ENCODE measurements around the gene PSMD9.
"Not testable (repeated sequence)": the region's sequence is repeated elsewhere in the genome, so short reads cannot be mapped to it uniquely, and the experiment has no call there.

The PSMD9 gene

DNA sequence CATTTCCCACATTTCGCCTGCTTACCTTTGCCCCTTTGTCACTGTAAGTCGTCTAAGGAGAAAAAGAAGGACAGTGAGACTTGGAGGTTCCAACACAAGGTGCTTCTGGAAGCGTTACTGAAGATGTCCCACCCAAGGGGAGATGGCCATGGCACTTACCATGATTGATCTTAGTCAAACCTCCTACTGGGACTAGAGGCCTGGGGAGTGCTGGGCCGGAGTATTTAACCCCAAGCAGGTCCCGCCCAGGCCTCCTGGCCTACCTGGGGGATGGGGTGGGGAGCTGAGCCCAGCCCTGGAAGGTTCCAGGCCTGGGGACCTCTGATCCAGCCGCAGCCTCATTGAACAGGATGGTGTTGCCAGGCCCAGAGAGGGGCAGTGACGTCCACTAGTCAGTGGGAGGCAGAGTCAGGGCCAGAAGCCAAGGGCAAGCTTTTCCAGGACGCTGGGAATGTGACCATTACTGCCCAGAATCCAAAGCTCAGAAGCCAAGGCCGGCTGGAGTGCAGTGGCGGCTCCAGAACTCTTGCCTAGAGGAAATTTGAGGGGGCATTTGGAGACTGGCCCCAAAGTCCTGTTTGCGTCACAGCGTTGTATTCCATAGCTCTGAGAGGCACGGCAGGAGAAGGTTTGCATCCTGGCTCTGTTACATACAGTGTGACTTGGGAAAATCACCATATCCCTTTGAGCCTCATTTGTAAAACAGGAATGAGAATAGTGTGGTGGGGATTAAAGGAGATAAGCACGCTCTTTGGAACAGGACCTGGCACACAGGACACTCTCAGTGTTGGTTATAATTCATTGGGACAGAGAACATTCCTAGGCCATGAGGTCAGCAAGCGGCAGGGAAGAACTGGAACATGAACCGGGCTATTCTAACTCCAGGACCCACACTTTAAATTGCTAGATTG is 29.7 kb upstream of the PSMD9 start, which contains the start of gene HPD:
Gene HPD (minus strand): TSS at position 198 of the 911 bp plus-strand sequence. CDS start 36 bp downstream, at position 162.
- no CpG with 5 or more reads among the region's 16 CpGs for WGBS (ENCODE audit: extremely low coverage, insufficient coverage, low lambda C conversion rate)
- DNase-seq, result peak; percentile 91
- Histone ChIP-seq H2BK5ac (ENCODE audit: low read length) (no peak within 1 kb of the TSS), H3K27ac (ENCODE audit: low read depth, low read length) (peak within 1 kb of the TSS; percentile 13), H3K4me1 (ENCODE audit: control insufficient read depth, low read depth, low read length) (peaks cover 2% of the 10 kb centered on the region), H2BK15ac (replicated peaks; ENCODE audit: low read depth) (no peak within 1 kb of the TSS), H4K8ac (ENCODE audit: low read depth, low read length) (no peak within 1 kb of the TSS), H4K5ac (ENCODE audit: low read length) (no peak within 1 kb of the TSS), H3K36me3 (ENCODE audit: control insufficient read depth, insufficient read depth, low read length) (no peaks in the 10 kb centered on the region), H3K79me2 (ENCODE audit: control insufficient read depth, insufficient read depth, low read length) (no peaks in the 10 kb centered on the region), H3K18ac (ENCODE audit: low read length) (peak within 1 kb of the TSS; percentile 1), H2AK5ac (ENCODE audit: low read length) (no peak within 1 kb of the TSS), H3K23ac (ENCODE audit: low read length) (no peak within 1 kb of the TSS), H2BK120ac (ENCODE audit: low read depth, low read length) (no peak within 1 kb of the TSS), H3K56ac (ENCODE audit: low read length) (peak within 1 kb of the TSS; percentile 34), H3K4ac (ENCODE audit: low read depth, low read length) (no peak within 1 kb of the TSS), H3K4me2 (ENCODE audit: low read length) (no peak within 1 kb of the TSS), H3K79me1 (ENCODE audit: low read length) (no peaks in the 10 kb centered on the region), H3K27me3 (ENCODE audit: insufficient read depth, low read length, poor library complexity) (no peaks in the 10 kb centered on the region), H3K9ac (ENCODE audit: low read length) (no peak within 1 kb of the TSS), H3K4me3 (ENCODE audit: low read length) (no peak within 1 kb of the TSS)

DNA sequence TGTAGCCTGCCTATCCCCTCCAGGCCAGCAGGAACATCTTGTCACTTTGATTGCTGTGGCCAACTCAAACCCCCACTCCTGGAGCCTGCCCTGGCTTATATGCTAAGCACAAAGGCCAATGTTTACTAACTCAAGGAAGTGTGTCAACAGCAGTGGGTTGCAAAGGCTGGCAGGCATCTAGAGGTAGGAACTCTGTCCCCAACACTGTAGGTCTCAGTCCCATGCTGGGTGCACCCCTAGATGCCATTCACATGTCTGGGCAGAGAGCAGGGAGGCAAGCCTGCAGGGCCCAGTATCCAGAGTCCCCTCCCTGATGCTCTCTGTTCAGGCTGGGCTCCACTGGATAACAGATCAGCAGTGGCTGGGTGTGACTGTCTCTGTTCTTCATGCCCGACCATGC is 28.3 kb upstream of the PSMD9 start:
- H3K36me3 ChIP-seq (ENCODE audit: control insufficient read depth, insufficient read depth, low read length), result no peaks in the 10 kb centered on the region
- no peaks in the 10 kb centered on the region for H3K27me3 ChIP-seq (ENCODE audit: insufficient read depth, low read length, poor library complexity)
- H3K9ac ChIP-seq (ENCODE audit: low read length), result no peak overlapping the region
- no peak overlapping the region for H4K8ac ChIP-seq (ENCODE audit: low read depth, low read length)
- no peak overlapping the region for H2BK120ac ChIP-seq (ENCODE audit: low read depth, low read length)
- no peak overlapping the region for H2AK5ac ChIP-seq (ENCODE audit: low read length)
- H3K56ac ChIP-seq (ENCODE audit: low read length), result no peak overlapping the region
- no peak overlapping the region for H3K23ac ChIP-seq (ENCODE audit: low read length)
- H3K79me2 ChIP-seq (ENCODE audit: control insufficient read depth, insufficient read depth, low read length), result no peaks in the 10 kb centered on the region
- H3K79me1 ChIP-seq (ENCODE audit: low read length), result no peaks in the 10 kb centered on the region
- no peak overlapping the region for H3K18ac ChIP-seq (ENCODE audit: low read length)
- no peak overlapping the region for H3K4ac ChIP-seq (ENCODE audit: low read depth, low read length)
- H2BK15ac ChIP-seq (replicated peaks; ENCODE audit: low read depth), result no peak overlapping the region
- no peak overlapping the region for H2BK5ac ChIP-seq (ENCODE audit: low read length)
- H4K5ac ChIP-seq (ENCODE audit: low read length), result no peak overlapping the region
- H3K4me1 ChIP-seq (ENCODE audit: control insufficient read depth, low read depth, low read length), result peaks cover 2% of the 10 kb centered on the region
- peak; percentile 24 for DNase-seq
- no CpG with 5 or more reads among the region's 1 CpG for WGBS (ENCODE audit: extremely low coverage, insufficient coverage, low lambda C conversion rate)
- H3K4me2 ChIP-seq (ENCODE audit: low read length), result no peak overlapping the region
- H3K27ac ChIP-seq (ENCODE audit: low read depth, low read length), result no peak overlapping the region
- no peak overlapping the region for H3K4me3 ChIP-seq (ENCODE audit: low read length)

DNA sequence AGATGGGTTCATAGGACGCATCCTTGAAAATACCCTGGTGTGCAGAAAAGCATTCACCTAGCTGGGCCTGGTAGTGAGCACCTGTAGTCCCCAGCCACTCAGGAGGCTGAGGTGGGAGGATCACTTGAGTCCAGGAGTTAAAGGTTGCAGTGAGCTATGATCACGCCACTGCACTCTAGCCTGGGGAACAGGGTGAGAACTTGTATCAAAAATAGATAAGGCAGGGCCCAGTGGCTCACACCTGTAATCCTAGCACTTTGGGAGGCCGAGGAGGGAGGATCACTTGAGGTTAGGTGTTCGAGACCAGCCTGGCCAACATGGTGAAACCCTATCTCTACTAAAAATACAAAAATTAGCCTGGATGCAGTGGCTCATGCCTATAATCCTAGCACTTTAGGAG is 27.9 kb upstream of the PSMD9 start:
- not testable (repeated sequence) for H3K4me1 ChIP-seq (ENCODE audit: control insufficient read depth, low read depth, low read length); H3K56ac ChIP-seq (ENCODE audit: low read length); H3K4me3 ChIP-seq (ENCODE audit: low read length); H4K8ac ChIP-seq (ENCODE audit: low read depth, low read length); H3K27ac ChIP-seq (ENCODE audit: low read depth, low read length); H2BK120ac ChIP-seq (ENCODE audit: low read depth, low read length); H3K79me1 ChIP-seq (ENCODE audit: low read length); H3K4me2 ChIP-seq (ENCODE audit: low read length); H2BK5ac ChIP-seq (ENCODE audit: low read length); H3K79me2 ChIP-seq (ENCODE audit: control insufficient read depth, insufficient read depth, low read length); H3K36me3 ChIP-seq (ENCODE audit: control insufficient read depth, insufficient read depth, low read length); H3K23ac ChIP-seq (ENCODE audit: low read length); H3K27me3 ChIP-seq (ENCODE audit: insufficient read depth, low read length, poor library complexity); H3K18ac ChIP-seq (ENCODE audit: low read length); H2BK15ac ChIP-seq (replicated peaks; ENCODE audit: low read depth); DNase-seq; H2AK5ac ChIP-seq (ENCODE audit: low read length); H3K4ac ChIP-seq (ENCODE audit: low read depth, low read length); H3K9ac ChIP-seq (ENCODE audit: low read length); H4K5ac ChIP-seq (ENCODE audit: low read length)
- no CpG with 5 or more reads among the region's 4 CpGs for WGBS (ENCODE audit: extremely low coverage, insufficient coverage, low lambda C conversion rate)

DNA sequence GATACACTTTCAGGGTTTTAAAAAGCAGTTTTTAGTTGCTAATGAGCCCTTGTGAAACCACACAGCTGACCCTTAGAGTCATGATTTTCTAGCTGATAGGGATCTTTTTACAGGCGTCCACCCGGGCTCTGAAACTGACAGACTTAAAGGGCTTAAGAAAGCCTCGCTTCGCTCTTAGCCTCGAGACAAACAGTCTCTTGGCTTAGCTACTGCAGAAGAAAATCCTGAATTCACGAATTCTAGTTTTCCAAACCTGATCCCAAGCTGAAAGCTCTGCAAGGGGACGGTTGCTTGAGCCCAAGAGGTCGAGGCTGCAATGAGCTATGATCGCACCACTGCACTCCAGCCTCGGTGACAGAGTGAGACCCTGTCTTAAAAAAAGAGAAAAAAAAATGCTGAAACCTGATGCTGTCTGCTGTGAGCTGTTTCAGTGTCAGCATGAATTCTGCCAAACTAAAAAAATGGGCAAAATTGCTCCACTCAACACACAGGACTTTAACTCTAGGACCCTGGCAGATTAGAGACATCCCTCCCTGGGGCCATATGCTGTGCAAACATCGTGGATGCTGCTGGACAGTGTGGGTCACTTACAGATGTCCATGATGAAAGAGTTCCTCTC is 26.8 kb upstream of the PSMD9 start:
- Histone ChIP-seq H2BK120ac (ENCODE audit: low read depth, low read length) (no peak overlapping the region), H3K4me3 (ENCODE audit: low read length) (no peak overlapping the region), H3K79me1 (ENCODE audit: low read length) (no peaks in the 10 kb centered on the region), H2BK5ac (ENCODE audit: low read length) (no peak overlapping the region), H2AK5ac (ENCODE audit: low read length) (no peak overlapping the region), H3K4me2 (ENCODE audit: low read length) (no peak overlapping the region), H4K5ac (ENCODE audit: low read length) (no peak overlapping the region), H3K23ac (ENCODE audit: low read length) (no peak overlapping the region), H3K4me1 (ENCODE audit: control insufficient read depth, low read depth, low read length) (peaks cover 2% of the 10 kb centered on the region), H3K9ac (ENCODE audit: low read length) (no peak overlapping the region), H3K27ac (ENCODE audit: low read depth, low read length) (no peak overlapping the region), H4K8ac (ENCODE audit: low read depth, low read length) (no peak overlapping the region), H3K4ac (ENCODE audit: low read depth, low read length) (no peak overlapping the region), H3K27me3 (ENCODE audit: insufficient read depth, low read length, poor library complexity) (no peaks in the 10 kb centered on the region), H2BK15ac (replicated peaks; ENCODE audit: low read depth) (no peak overlapping the region), H3K36me3 (ENCODE audit: control insufficient read depth, insufficient read depth, low read length) (no peaks in the 10 kb centered on the region), H3K56ac (ENCODE audit: low read length) (peak overlapping the region; percentile 2), H3K18ac (ENCODE audit: low read length) (no peak overlapping the region), H3K79me2 (ENCODE audit: control insufficient read depth, insufficient read depth, low read length) (no peaks in the 10 kb centered on the region)
- DNase-seq, result peak; percentile 36
- WGBS (ENCODE audit: extremely low coverage, insufficient coverage, low lambda C conversion rate), result no CpG with 5 or more reads among the region's 11 CpGs

DNA sequence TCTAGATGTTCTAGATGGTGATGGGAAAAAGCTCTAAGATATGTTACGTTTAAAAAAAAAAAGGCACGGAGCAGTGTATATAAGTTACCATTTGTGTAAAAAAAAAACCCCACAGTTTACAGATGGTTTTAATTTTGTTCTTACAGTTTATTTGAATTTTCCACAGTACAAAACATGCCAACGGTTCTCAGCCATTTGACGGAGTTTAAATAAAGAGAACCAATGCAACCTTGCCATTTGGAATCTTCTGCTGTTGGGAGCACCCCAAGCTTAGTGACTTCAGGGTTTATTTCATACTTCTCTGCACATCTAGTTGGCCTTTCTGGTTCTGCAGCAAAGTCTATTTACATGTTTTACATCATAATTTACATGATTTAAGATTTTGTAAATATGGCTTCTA is 22.3 kb upstream of the PSMD9 start:
- Histone ChIP-seq H3K4me3 (ENCODE audit: low read length) (no peak overlapping the region), H4K5ac (ENCODE audit: low read length) (no peak overlapping the region), H2BK15ac (replicated peaks; ENCODE audit: low read depth) (no peak overlapping the region), H4K8ac (ENCODE audit: low read depth, low read length) (no peak overlapping the region), H3K18ac (ENCODE audit: low read length) (no peak overlapping the region), H2BK120ac (ENCODE audit: low read depth, low read length) (no peak overlapping the region), H3K79me2 (ENCODE audit: control insufficient read depth, insufficient read depth, low read length) (no peaks in the 10 kb centered on the region), H3K27ac (ENCODE audit: low read depth, low read length) (no peak overlapping the region), H3K27me3 (ENCODE audit: insufficient read depth, low read length, poor library complexity) (no peaks in the 10 kb centered on the region), H3K4me2 (ENCODE audit: low read length) (no peak overlapping the region), H3K56ac (ENCODE audit: low read length) (no peak overlapping the region), H2AK5ac (ENCODE audit: low read length) (no peak overlapping the region), H3K23ac (ENCODE audit: low read length) (no peak overlapping the region), H3K9ac (ENCODE audit: low read length) (no peak overlapping the region), H3K4me1 (ENCODE audit: control insufficient read depth, low read depth, low read length) (no peaks in the 10 kb centered on the region), H3K36me3 (ENCODE audit: control insufficient read depth, insufficient read depth, low read length) (no peaks in the 10 kb centered on the region), H3K4ac (ENCODE audit: low read depth, low read length) (no peak overlapping the region), H2BK5ac (ENCODE audit: low read length) (no peak overlapping the region), H3K79me1 (ENCODE audit: low read length) (no peaks in the 10 kb centered on the region)
- DNase-seq, result no peak
- WGBS (ENCODE audit: extremely low coverage, insufficient coverage, low lambda C conversion rate), result no CpG with 5 or more reads among the region's 4 CpGs
